Effector memory CD4-positive, alpha-beta T cell (primary cell): ENCODE data around the gene HOTAIR.

Source experiments
- DNase-seq, 3 donors: peaks; one replicate each; pipeline ENCODE4 v3.0.0-alpha.2; 2020
- H3K27ac ChIP-seq: 2 replicates; pipeline ENCODE4 v1.7.0; 2013; ENCODE audit warnings: mild to moderate bottlenecking, low read length, moderate library complexity; ENCODE audit not compliant: insufficient read depth, poor library complexity, severe bottlenecking
- H3K27me3 ChIP-seq: replicated peaks from 2 replicates; pipeline ENCODE4 v1.7.0; 2013; ENCODE audit warnings: mild to moderate bottlenecking, low read length; ENCODE audit not compliant: insufficient read depth, control insufficient read depth, poor library complexity, severe bottlenecking
- H3K36me3 ChIP-seq: 2 replicates; pipeline ENCODE4 v1.7.0; 2013; ENCODE audit warnings: mild to moderate bottlenecking, low read length, moderate library complexity; ENCODE audit not compliant: control insufficient read depth, insufficient read depth
- H3K4me1 ChIP-seq: 2 replicates; pipeline ENCODE4 v1.7.0; 2013; ENCODE audit warnings: low read length, mild to moderate bottlenecking; ENCODE audit not compliant: control insufficient read depth, insufficient read depth, poor library complexity, severe bottlenecking
- H3K4me3 ChIP-seq: 2 replicates; pipeline ENCODE4 v1.7.0; 2013; ENCODE audit warnings: low read length, low read depth, mild to moderate bottlenecking; ENCODE audit not compliant: insufficient read depth, poor library complexity, severe bottlenecking
- H3K9me3 ChIP-seq: 2 replicates; pipeline ENCODE4 v1.7.0; 2013; ENCODE audit warnings: mild to moderate bottlenecking, low read length, moderate library complexity; ENCODE audit not compliant: control insufficient read depth

HOTAIR gene

DNA sequence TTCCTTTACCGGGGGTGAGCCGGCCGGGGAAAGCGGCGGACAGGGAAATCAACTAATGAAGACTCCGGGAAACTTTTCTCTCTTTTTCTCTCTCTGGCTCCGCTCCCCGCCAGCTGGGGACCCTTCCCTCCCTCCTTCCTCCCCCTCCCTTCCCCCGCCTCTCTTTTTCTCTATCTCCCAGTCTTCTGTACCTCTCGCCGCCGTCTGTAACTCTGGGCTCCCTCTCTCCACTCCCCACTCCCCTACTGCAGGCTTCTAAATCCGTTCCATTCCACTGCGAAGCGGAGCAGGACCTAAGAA lies 8.7 kb downstream of the HOTAIR start:
- H3K36me3 ChIP-seq: no peaks in the 10 kb centered on the region
- H3K27me3 ChIP-seq: peaks cover 85% of the 10 kb centered on the region
- no peak overlapping the region for H3K4me3 ChIP-seq
- no peaks in the 10 kb centered on the region for H3K9me3 ChIP-seq
- peaks cover 23% of the 10 kb centered on the region for H3K4me1 ChIP-seq
- no peak overlapping the region for H3K27ac ChIP-seq
- DNase-seq: no peak

DNA sequence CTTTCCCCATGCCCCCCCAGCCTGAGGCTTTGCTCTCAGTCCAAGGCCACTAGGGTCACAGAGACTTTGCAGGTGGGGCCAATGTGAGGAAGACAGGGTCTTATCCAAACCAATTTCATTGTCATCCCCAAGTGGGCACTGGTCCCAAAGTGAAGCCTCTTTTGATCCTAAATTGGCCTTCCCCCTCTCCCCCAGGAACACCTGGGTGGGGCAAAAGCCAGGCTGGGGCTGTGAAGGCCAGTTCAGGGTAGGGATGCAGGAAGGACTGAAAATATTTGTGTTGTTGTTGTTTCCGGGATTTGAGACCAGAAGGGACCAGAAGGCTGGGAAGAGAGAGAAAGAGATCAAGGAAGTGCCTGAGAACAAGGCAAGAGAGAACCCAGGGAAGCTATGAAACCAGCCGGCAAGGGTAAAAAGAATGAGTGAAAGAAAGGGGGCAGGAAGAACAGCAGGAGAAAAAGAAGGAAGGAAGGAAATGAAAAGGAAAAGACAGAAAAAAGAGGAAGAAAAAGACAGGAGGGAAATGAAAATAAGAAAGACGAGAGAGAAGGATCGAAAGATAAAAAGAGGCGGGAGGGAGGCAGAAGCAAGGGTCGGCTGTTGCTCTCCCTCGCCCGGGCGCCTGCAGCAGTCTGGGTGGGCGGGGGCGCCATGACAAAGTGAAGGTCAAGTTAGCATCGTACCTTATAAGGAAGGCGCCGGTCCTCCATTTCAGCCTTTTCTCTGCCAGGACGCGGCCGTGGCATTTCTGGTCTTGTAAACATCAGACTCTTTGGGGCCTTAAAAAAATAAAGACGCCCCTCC lies 9.3 kb downstream of the HOTAIR start:
- Histone ChIP-seq H3K4me3 (no peak overlapping the region), H3K27me3 (peaks cover 85% of the 10 kb centered on the region), H3K27ac (no peak overlapping the region), H3K4me1 (peaks cover 23% of the 10 kb centered on the region), H3K9me3 (no peaks in the 10 kb centered on the region), H3K36me3 (no peaks in the 10 kb centered on the region)
- no peak for DNase-seq

- Histone ChIP-seq H3K36me3 (no peaks in the 10 kb centered on the region), H3K27me3 (peaks cover 85% of the 10 kb centered on the region), H3K4me1 (peaks cover 23% of the 10 kb centered on the region), H3K4me3 (no peak overlapping the region), H3K27ac (no peak overlapping the region), H3K9me3 (no peaks in the 10 kb centered on the region)
- no peak for DNase-seq
Measured at GRCh38 chr12:53964315-53964713, 10.4 kb downstream of the HOTAIR start.

DNA sequence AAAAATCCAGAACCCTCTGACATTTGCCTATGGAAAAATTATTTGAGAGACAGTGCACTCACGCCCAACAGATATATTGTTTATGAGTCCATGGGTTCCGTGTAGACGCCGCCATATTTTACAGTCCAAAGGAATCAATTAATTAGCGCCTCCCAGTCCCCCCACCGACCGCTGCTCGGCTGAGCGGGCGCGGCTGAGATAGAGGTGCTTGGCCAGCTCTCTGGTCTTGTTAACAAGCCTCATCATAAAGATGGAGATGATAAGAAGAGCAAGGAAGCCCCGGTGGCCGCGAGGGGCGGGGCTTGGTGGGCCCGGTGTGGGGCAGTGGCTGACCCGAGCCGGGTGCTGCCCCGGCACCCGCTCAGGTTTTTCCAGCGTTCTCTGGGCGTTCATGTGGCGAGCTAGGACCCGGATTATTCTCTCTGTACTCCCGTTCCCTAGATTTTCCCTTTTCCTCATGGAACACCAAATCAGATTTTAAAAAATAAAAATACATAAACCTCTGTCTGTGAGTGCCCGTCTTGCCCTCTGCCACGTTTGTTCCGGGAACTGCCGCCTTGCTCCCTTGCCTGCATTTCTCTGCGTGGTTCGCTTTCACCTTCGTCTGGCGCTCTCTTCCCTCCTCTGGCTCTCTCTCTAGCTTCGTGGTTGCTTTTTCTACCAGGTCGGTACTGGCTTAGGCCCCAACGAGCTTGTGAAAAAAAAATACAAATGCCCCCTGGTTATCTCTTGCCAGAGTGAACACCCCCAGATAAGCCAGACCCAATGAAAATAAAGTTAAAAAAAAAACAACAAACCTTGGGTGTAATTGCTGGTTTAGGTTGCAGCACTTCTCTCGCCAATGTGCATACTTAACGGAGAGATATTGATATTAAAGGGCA lies 11.1 kb downstream of the HOTAIR start:
- Histone ChIP-seq H3K27me3 (peaks cover 83% of the 10 kb centered on the region), H3K4me3 (no peak overlapping the region), H3K9me3 (no peaks in the 10 kb centered on the region), H3K27ac (no peak overlapping the region), H3K36me3 (no peaks in the 10 kb centered on the region), H3K4me1 (peaks cover 23% of the 10 kb centered on the region)
- no peak for DNase-seq

- Histone ChIP-seq H3K4me3 (no peak overlapping the region), H3K27me3 (peaks cover 81% of the 10 kb centered on the region), H3K27ac (no peak overlapping the region), H3K36me3 (no peaks in the 10 kb centered on the region), H3K4me1 (peaks cover 23% of the 10 kb centered on the region), H3K9me3 (no peaks in the 10 kb centered on the region)
- DNase-seq: no peak
Measured at GRCh38 chr12:53963005-53963404, 11.7 kb downstream of the HOTAIR start.

DNA sequence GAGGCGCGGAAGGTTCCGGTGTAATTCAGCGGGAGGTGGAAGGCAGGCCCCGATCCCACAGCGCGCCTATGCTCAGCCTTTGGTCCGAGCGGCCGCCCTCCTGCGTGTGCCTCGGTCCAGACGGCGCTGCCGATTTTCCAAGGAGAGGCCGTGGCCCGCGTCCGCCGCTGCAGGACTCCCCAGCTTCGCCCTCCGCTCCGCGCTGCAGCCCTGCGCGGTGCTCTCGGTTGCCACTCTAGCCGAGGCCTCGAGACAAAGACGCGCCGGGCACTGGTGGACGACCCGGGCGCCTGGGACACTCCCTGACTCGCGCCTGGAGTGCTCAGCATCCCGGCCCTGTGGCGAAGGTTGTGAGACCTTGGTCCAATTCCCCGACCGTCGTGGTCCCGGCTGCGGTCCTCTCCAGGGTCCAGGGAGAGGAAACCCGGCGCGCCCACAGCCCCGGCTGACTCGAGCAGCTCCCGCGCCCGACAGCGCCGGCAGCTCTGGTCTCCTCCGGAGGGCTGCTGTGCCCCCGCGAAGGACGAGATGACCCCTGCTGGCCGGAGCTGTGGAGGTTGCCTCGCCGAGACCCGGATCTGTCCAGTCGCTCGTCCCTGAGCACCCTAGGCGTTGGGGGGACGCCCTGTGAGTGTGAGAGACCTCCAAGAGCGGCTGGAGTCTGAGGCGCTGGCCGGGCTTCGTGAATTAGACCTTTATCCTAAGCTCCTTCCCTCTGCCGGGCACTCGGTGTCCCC lies 13.6 kb downstream of the HOTAIR start:
- peaks cover 80% of the 10 kb centered on the region for H3K27me3 ChIP-seq
- H3K4me3 ChIP-seq: no peak overlapping the region
- H3K9me3 ChIP-seq: no peaks in the 10 kb centered on the region
- no peaks in the 10 kb centered on the region for H3K36me3 ChIP-seq
- H3K4me1 ChIP-seq: peaks cover 19% of the 10 kb centered on the region
- no peak overlapping the region for H3K27ac ChIP-seq
- no peak for DNase-seq

- H3K4me1 ChIP-seq: peaks cover 12% of the 10 kb centered on the region
- peaks cover 80% of the 10 kb centered on the region for H3K27me3 ChIP-seq
- H3K36me3 ChIP-seq: no peaks in the 10 kb centered on the region
- H3K9me3 ChIP-seq: no peaks in the 10 kb centered on the region
- no peak overlapping the region for H3K27ac ChIP-seq
- DNase-seq: no peak
- no peak overlapping the region for H3K4me3 ChIP-seq
Measured at GRCh38 chr12:53960187-53961024, 14.3 kb downstream of the HOTAIR start.

DNA sequence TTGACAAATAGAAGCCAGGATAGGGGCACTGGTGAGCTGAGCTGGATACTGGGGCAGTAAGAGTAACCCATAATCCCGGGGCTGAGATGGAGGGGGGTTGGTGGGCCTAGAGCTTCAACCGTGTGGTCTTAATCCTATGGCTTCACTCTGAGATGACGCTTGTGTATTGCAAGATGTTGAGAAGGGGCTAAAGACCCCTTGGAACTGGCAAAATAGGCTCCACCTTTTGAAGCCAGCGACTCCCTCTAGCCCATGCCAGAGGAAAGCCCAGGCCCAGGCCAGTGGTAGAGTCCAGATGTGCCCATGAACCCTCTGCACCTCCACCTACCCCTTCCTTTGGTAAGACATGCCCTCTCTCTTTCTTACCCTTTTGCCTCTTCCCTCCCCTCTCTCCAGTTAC lies 15.4 kb downstream of the HOTAIR start:
- H3K27ac ChIP-seq: no peak overlapping the region
- no peaks in the 10 kb centered on the region for H3K36me3 ChIP-seq
- H3K4me3 ChIP-seq: no peak overlapping the region
- no peak for DNase-seq
- no peaks in the 10 kb centered on the region for H3K9me3 ChIP-seq
- H3K27me3 ChIP-seq: peaks cover 83% of the 10 kb centered on the region
- H3K4me1 ChIP-seq: peaks cover 7% of the 10 kb centered on the region

- peaks cover 83% of the 10 kb centered on the region for H3K27me3 ChIP-seq
- peaks cover 7% of the 10 kb centered on the region for H3K4me1 ChIP-seq
- H3K36me3 ChIP-seq: no peaks in the 10 kb centered on the region
- no peak overlapping the region for H3K27ac ChIP-seq
- DNase-seq: no peak
- H3K9me3 ChIP-seq: peaks cover 3% of the 10 kb centered on the region
- no peak overlapping the region for H3K4me3 ChIP-seq
Measured at GRCh38 chr12:53958128-53958527, 16.6 kb downstream of the HOTAIR start.
